Neural crest cell (in vitro differentiated cells): Measurements from ENCODE around the gene ARL15. TPM values are rescaled to one million over a fixed set of nuclear protein-coding genes. Genes with fewer than 3 reads are reported as not detected.

Experiments
- DNase-seq: peaks from one replicate; pipeline ENCODE4 v3.0.0; 2021; ENCODE audit warnings: low read depth, mixed read lengths, low spot score
- H3K27ac Mint-ChIP-seq: one replicate; pipeline ENCODE4 v1.8.0; 2021; ENCODE audit warnings: mild to moderate bottlenecking, mixed read lengths; ENCODE audit not compliant: unreplicated experiment
- H3K27me3 Mint-ChIP-seq: 2 replicates; pipeline ENCODE4 v1.8.0; 2021; ENCODE audit warnings: low read depth, mild to moderate bottlenecking, mixed read lengths
- H3K36me3 Mint-ChIP-seq: 2 replicates; pipeline ENCODE4 v1.8.0; 2021; ENCODE audit warnings: low read depth, mild to moderate bottlenecking, mixed read lengths
- H3K4me1 Mint-ChIP-seq: 2 replicates; pipeline ENCODE4 v1.8.0; 2021; ENCODE audit warnings: mixed read lengths
- H3K4me3 Mint-ChIP-seq: one replicate; pipeline ENCODE4 v1.8.0; 2021; ENCODE audit warnings: mild to moderate bottlenecking, mixed read lengths
- H3K9me3 Mint-ChIP-seq: 2 replicates; pipeline ENCODE4 v1.8.0; 2021; ENCODE audit warnings: mixed read lengths
- CTCF ChIP-seq: fragments of 200-600 bp; sonication (generic); conservative IDR thresholded peaks from 2 replicates; pipeline ENCODE4 v1.5.0; 2021; ENCODE audit warnings: antibody characterized with exemption, mild to moderate bottlenecking
- total RNA-seq: library from RNA; stranded (reverse); gene quantifications from 2 replicates; pipeline ENCODE4 v1.2.1, GENCODE V29; 2021

ARL15 gene
- total RNA-seq, 1 donor from 2014 or later = 18.4 TPM

GRCh38 chr5:54281960-54282692 lies 28.2 kb downstream of the ARL15 start:
- Mint-ChIP-seq H3K36me3 (no peaks in the 10 kb centered on the region), H3K4me3 (no peak overlapping the region)

GRCh38 chr5:54279960-54280359 lies 30.4 kb downstream of the ARL15 start:
- H3K4me1 Mint-ChIP-seq = peaks cover 2% of the 10 kb centered on the region
- no peak overlapping the region for H3K27ac Mint-ChIP-seq
- H3K9me3 Mint-ChIP-seq = no peaks in the 10 kb centered on the region
- no peaks in the 10 kb centered on the region for H3K27me3 Mint-ChIP-seq
- H3K4me3 Mint-ChIP-seq = no peak overlapping the region
- H3K36me3 Mint-ChIP-seq = no peaks in the 10 kb centered on the region
- TF ChIP-seq CTCF = no peak
- no peak for DNase-seq

More at GRCh38 chr5:54281960-54282692, 28.2 kb downstream of the ARL15 start:
- H3K27ac Mint-ChIP-seq = no peak overlapping the region
- DNase-seq = no peak
- no peaks in the 10 kb centered on the region for H3K27me3 Mint-ChIP-seq
- peaks cover 15% of the 10 kb centered on the region for H3K4me1 Mint-ChIP-seq
- no peaks in the 10 kb centered on the region for H3K9me3 Mint-ChIP-seq
- no peak for TF ChIP-seq CTCF

DNA sequence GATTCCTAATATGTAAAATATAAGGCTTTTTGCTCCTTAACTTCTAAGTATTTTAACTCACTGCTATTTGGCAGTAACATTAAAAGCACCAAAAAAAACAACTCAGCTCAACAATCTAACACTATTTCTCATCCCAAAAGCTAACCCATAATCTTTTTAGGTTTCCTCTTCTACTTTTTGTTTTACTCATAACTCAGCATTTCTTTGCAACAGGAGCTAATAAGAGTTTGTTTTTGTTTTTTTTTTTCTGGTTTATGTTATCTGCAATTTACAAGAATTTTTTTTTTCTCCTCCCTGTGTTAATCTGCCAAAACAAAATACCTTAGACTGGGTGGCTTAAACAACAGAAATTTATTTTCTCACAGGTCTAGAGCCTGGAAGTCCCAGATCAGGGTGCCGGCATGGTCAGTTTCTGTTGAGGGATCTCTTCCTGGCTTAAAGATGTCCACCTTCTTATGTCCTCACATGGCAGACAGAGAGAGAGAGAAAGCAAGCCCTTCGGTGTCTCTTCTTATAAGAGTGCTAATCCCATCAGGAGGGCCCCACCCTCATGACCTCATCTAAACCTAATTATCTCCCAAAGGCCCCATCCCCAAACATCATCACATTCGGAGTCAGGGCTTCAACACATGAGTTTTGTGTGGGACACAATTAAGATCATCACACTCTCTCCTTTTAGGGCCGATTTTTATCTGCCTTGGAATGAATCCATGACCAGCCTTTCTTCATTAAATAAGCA lies 31.2 kb downstream of the ARL15 start:
- no peak overlapping the region for H3K4me3 Mint-ChIP-seq
- no peak overlapping the region for H3K27ac Mint-ChIP-seq
- DNase-seq = no peak
- H3K27me3 Mint-ChIP-seq = no peaks in the 10 kb centered on the region
- TF ChIP-seq CTCF = no peak
- no peaks in the 10 kb centered on the region for H3K9me3 Mint-ChIP-seq
- H3K4me1 Mint-ChIP-seq = no peaks in the 10 kb centered on the region
- no peaks in the 10 kb centered on the region for H3K36me3 Mint-ChIP-seq

DNA sequence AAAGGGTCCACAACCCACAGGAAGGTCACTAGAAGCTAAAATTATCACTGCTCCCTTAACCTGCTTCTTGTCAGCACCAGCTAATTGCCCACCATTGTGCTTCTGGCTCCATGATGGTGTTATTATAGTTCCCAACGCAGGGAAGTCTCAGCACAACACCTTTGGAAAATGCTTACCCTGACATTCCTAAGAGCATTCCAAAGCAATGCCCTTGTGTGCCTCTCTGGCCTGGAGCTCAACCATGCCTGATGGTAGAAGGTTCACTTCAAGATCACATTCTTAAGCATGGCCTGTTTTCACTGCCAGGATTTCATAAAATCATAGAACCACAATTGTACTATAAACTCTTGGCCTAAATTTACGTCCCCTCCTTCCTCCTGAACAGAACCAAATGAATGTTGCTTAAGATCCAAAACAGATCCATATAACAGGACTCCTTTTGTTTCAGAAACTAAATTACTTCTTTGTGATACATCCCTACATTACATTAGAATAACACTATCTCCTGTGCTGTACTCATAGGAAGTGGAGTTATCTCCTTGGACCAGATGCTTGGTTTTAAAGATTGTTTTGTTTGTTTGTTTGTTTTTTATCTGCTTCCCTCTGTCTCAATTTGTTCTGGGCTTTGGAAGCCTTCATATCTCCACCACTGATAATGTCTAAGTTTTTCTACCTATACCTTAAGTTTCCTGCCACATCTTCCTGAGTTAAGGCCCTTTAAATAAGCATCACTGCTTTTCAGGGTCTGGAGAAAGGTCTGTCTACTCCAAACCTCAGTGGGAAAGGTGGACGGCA lies 32.1 kb downstream of the ARL15 start:
- no peak for DNase-seq
- Mint-ChIP-seq H3K9me3 (no peaks in the 10 kb centered on the region), H3K4me3 (no peak overlapping the region), H3K36me3 (no peaks in the 10 kb centered on the region), H3K4me1 (no peaks in the 10 kb centered on the region), H3K27me3 (no peaks in the 10 kb centered on the region), H3K27ac (no peak overlapping the region)
- no peak for TF ChIP-seq CTCF

DNA sequence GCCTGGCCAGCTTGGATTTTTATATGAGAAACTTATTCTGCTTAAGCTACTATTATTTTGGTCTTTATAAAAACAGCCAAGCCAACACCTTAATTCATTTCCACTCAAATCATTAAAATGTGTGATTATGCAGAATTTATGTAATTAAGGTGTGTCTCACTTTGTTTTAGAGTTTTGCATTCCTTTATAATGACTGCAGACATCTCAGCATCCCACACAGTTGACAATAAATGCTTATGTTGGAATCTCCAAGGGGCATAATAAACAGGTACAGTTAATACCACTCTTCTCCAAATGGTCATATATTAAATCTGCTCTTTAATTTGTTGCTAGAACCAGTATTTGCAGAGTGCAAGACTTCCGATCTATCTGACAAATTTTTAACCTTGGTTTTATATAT lies 34.3 kb downstream of the ARL15 start:
- Mint-ChIP-seq H3K9me3 (no peaks in the 10 kb centered on the region), H3K36me3 (no peaks in the 10 kb centered on the region), H3K27ac (no peak overlapping the region), H3K4me1 (peaks cover 4% of the 10 kb centered on the region), H3K27me3 (no peaks in the 10 kb centered on the region), H3K4me3 (no peak overlapping the region)
- TF ChIP-seq CTCF = no peak
- DNase-seq = no peak
